GM21528 (cell line): ENCODE measurements around the gene B4GALNT3.
"Not testable (repeated sequence)": the region's sequence is repeated elsewhere in the genome, so short reads cannot be mapped to it uniquely, and the experiment has no call there.

Source experiments
- ATAC-seq: cut with Tn5 transposase; IDR thresholded peaks from one replicate; pipeline ENCODE4 v1.9.1; 2021; ENCODE audit warnings: mild to moderate bottlenecking, moderate library complexity; ENCODE audit not compliant: unreplicated experiment, low FRiP score

Gene B4GALNT3

GRCh38 chr12:570921-571794, 111.4 kb downstream of the B4GALNT3 start:
- no peak for ATAC-seq

GRCh38 chr12:571795-572531, 112.2 kb downstream of the B4GALNT3 start:
- no peak for ATAC-seq

GRCh38 chr12:572532-572899, 112.8 kb downstream of the B4GALNT3 start:
- no peak for ATAC-seq

- ATAC-seq: no peak
Observed at GRCh38 chr12:573232-573631, 113.5 kb downstream of the B4GALNT3 start.

GRCh38 chr12:574475-575128, 114.9 kb downstream of the B4GALNT3 start:
- ATAC-seq: no peak

- no peak for ATAC-seq
Observed at GRCh38 chr12:575129-575502, 115.4 kb downstream of the B4GALNT3 start.

GRCh38 chr12:575948-576614, 116.3 kb downstream of the B4GALNT3 start:
- peak; percentile 58 for ATAC-seq

- no peak for ATAC-seq
Observed at GRCh38 chr12:576615-577110, 116.9 kb downstream of the B4GALNT3 start.

- not testable (repeated sequence) for ATAC-seq
Observed at GRCh38 chr12:577994-578747, 118.4 kb downstream of the B4GALNT3 start.

- ATAC-seq: no peak
Observed at GRCh38 chr12:578748-579419, 119.1 kb downstream of the B4GALNT3 start.

GRCh38 chr12:579420-580110, 119.8 kb downstream of the B4GALNT3 start:
- no peak for ATAC-seq

- no peak for ATAC-seq
Observed at GRCh38 chr12:580813-581212, 121.1 kb downstream of the B4GALNT3 start.

- ATAC-seq: no peak
Observed at GRCh38 chr12:581321-581720, 121.6 kb downstream of the B4GALNT3 start.

- ATAC-seq: no peak
Observed at GRCh38 chr12:581746-582145, 122.0 kb downstream of the B4GALNT3 start.

- no peak for ATAC-seq
Observed at GRCh38 chr12:583251-583869, 123.6 kb downstream of the B4GALNT3 start.

- ATAC-seq: no peak
Observed at GRCh38 chr12:585062-586061, 125.6 kb downstream of the B4GALNT3 start.
